Body of pancreas (tissue), 4 donors: ENCODE measurements around the gene CFL1. TPM values are rescaled to one million over a fixed set of nuclear protein-coding genes. Genes with fewer than 3 reads are reported as not detected.

Experiments used
- ATAC-seq: fragments of 150-250 bp; one replicate; pipeline ENCODE4 v1.9.1; 2016
- DNase-seq, 4 donors: peaks; one replicate each; pipeline ENCODE4 v3.0.0-alpha.2; 2019
- H3K27ac ChIP-seq, 4 donors: fragments of 200-600 bp; sonication (generic); 1 replicate in 3 of 4; 2 replicates in 1 of 4; pipeline versions ENCODE4 v1.5.1 to v1.6.1; 2016 to 2019; ENCODE audit warnings: mild to moderate bottlenecking in 1 of 4, mixed read lengths in 1 of 4, moderate library complexity in 1 of 4
- H3K27me3 ChIP-seq, 2 donors: fragments of 200-600 bp; sonication (generic); one replicate each; pipeline ENCODE4 v1.6.0; 2016; ENCODE audit warnings: mild to moderate bottlenecking in 1 of 2
- H3K36me3 ChIP-seq, 2 donors: fragments of 200-600 bp; sonication (generic); replicated peaks in 1 of 2; 2 replicates each; pipeline ENCODE4 v1.5.1; 2016; ENCODE audit warnings: low read depth in 2 of 2; ENCODE audit not compliant: insufficient read depth in 1 of 2
- H3K4me1 ChIP-seq: fragments of 200-600 bp; sonication (generic); one replicate; pipeline ENCODE4 v1.6.0; 2016
- H3K4me3 ChIP-seq, 2 donors: fragments of 200-600 bp; sonication (generic); 1 replicate in 1 of 2; 2 replicates in 1 of 2; pipeline ENCODE4 v1.5.1; 2016 to 2019
- H3K9me3 ChIP-seq, 3 donors: fragments of 200-600 bp; sonication (generic); 1 replicate in 2 of 3; 2 replicates in 1 of 3; pipeline ENCODE4 v1.5.1; 2016
- POLR2A ChIP-seq, 3 donors: fragments of 450-650 bp; IDR thresholded peaks; one replicate each; pipeline ENCODE4 v1.6.1; 2016; ENCODE audit warnings: antibody characterized with exemption in 3 of 3, mild to moderate bottlenecking in 2 of 3
- whole genome bisulfite sequencing, 2 donors: methylation state at CpG; one replicate each; pipeline ENCODE4 v1.1.5; 2017; 5-methylcytosine and 5-hydroxymethylcytosine counted together
- intact Hi-C: fragments of 100-400 bp; cut with DNase I; formaldehyde crosslinking; loops from one replicate; pipeline ENCODE4 v1.15.1; 2023
- total RNA-seq, 2 donors: library from RNA; depleted of rRNA; stranded (reverse); fragments of >200 nt; gene quantifications; one replicate each; pipeline ENCODE4 v1.1.0, GENCODE V29; 2016
- TF ChIP-seq, protein P1 (sequence below), 7 experiments: fragments of 450-650 bp in 4 of 7; fragments of 200-600 bp in 3 of 7; sonication (generic) in 3 of 7; IDR thresholded peaks; one replicate each; pipeline ENCODE4 v1.5.1; 2016 to 2019; ENCODE audit warnings: antibody characterized with exemption in 7 of 7

Gene CFL1
- total RNA-seq, 2 donors from 2014 or later = 190 to 412 TPM

DNA sequence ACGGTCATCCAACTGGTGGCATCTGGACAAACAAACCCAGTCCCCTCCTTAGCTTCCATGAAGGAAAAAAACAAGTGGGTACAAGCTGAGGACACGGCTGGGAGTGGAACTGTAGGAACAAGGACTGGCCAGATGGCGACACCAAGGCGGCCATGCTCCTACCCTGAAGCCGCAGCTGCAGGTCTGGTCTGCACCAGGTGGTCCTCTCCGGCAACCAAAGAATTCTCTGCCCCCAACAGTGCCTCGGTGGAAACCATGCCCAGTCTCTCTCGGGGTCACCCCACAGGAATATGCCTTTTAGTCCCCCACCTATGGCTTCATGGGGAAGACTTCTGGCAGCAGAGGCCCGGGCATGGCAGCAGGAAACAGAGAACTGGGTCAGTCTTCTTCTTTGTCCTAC, 48.5 kb downstream of the CFL1 start:
- WGBS, 2 donors = 72 to 78% methylated on average over 7 to 9 of the region's 9 CpGs
- Histone ChIP-seq H3K9me3 (no peaks in the 10 kb centered on the region), H3K4me1 (no peaks in the 10 kb centered on the region), H3K27ac (no peak overlapping the region), H3K4me3 (no peak overlapping the region), H3K27me3 (peaks cover 0 to 7% of the 10 kb centered on the region in 2 donors), H3K36me3 (no peaks in the 10 kb centered on the region)
- TF ChIP-seq, protein P1, sequence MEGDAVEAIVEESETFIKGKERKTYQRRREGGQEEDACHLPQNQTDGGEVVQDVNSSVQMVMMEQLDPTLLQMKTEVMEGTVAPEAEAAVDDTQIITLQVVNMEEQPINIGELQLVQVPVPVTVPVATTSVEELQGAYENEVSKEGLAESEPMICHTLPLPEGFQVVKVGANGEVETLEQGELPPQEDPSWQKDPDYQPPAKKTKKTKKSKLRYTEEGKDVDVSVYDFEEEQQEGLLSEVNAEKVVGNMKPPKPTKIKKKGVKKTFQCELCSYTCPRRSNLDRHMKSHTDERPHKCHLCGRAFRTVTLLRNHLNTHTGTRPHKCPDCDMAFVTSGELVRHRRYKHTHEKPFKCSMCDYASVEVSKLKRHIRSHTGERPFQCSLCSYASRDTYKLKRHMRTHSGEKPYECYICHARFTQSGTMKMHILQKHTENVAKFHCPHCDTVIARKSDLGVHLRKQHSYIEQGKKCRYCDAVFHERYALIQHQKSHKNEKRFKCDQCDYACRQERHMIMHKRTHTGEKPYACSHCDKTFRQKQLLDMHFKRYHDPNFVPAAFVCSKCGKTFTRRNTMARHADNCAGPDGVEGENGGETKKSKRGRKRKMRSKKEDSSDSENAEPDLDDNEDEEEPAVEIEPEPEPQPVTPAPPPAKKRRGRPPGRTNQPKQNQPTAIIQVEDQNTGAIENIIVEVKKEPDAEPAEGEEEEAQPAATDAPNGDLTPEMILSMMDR (IDR thresholded peaks at IDR 0.05) = no peak
- no peak for TF ChIP-seq POLR2A (IDR thresholded peaks at IDR 0.05)
- DNase-seq = no peak
- no peak for ATAC-seq
- intact Hi-C loops = no loop called here

DNA sequence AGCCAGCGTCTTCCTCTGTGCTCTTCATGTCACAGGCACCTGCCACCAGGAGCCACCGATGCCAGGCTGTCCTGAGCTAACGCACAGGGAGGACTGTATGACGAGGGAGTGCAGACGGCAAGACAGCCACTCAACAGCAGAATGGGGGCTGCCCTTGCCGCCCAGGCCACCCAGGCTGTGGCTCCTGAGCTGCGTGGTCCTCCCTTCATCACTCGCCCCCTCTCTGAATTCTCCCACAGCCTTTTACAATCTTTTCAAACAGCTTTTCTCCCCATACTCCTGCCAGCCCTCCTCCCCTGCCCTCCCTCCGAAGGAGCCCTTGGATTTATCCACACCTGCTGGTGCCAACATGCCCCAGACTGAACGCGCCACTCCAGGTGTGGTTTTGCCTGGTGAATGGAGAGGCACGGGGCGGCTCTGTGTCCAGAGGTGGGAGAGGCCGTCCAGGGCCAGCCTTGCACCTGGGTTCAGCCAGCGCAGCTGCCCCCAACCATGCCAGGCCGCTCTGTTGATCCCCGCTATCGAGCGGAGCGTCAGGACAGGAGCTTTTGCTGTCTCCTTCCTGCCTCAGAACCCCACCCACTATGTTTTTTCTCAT, 49.1 kb downstream of the CFL1 start:
- Histone ChIP-seq H3K27me3 (peaks cover 0 to 13% of the 10 kb centered on the region in 2 donors), H3K9me3 (no peaks in the 10 kb centered on the region), H3K4me3 (no peak overlapping the region), H3K27ac (no peak overlapping the region), H3K4me1 (no peaks in the 10 kb centered on the region), H3K36me3 (no peaks in the 10 kb centered on the region)
- peak; percentile 7 for ATAC-seq
- TF ChIP-seq POLR2A (IDR thresholded peaks at IDR 0.05) = no peak
- TF ChIP-seq, protein P1 (IDR thresholded peaks at IDR 0.05) = no peak
- 43 to 55% methylated on average over 20 of the region's 20 CpGs for WGBS, 2 donors
- DNase-seq = peak in 1 of 4 donors; percentile 49
- intact Hi-C loops = no loop called here

DNA sequence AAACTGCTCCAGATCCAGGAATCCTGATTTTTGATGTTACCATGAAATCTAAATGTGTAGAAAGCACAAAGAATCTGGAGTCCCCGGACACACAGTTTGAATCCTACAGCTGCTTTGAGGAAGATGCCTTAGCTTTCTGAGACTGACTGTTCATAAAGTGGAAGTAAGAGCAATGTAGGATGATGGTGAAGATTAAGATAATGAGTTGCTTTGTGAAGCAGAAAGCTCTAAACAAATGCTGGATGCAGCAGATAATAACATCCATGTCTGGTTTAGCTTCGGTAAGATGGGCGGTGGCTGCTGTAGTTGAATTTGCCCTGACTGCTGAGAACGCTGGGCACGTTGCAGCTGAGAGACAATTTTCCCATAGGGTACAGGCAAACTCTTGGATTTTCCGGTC, 51.0 kb downstream of the CFL1 start:
- WGBS, 2 donors = 57 to 61% methylated on average over 6 of the region's 6 CpGs

More for the DNA sequence above, 51.0 kb downstream of the CFL1 start:
- Histone ChIP-seq H3K4me3 (no peak overlapping the region), H3K36me3 (no peaks in the 10 kb centered on the region), H3K27me3 (peaks cover 0 to 20% of the 10 kb centered on the region in 2 donors), H3K9me3 (no peaks in the 10 kb centered on the region), H3K27ac (no peak overlapping the region), H3K4me1 (no peaks in the 10 kb centered on the region)
- DNase-seq (no peak), ATAC-seq (no peak)
- TF ChIP-seq POLR2A (IDR thresholded peaks at IDR 0.05) = no peak
- TF ChIP-seq, protein P1 (IDR thresholded peaks at IDR 0.05) = no peak
- intact Hi-C loops = no loop called here

Other genes with a start within 250 kb of the CFL1 start
- 10 to 100 TPM; 31.6 to 94.9 TPM for gene MAP3K11, start 244.0 kb downstream of the CFL1 start, total RNA-seq
- gene PCNX3, start 242.4 kb downstream of the CFL1 start, total RNA-seq = 10 to 100 TPM; 21.8 to 56.7 TPM
- gene SIPA1, start 220.1 kb downstream of the CFL1 start, total RNA-seq = 10 to 100 TPM; 23.6 to 29.3 TPM
- gene RELA, start 195.3 kb downstream of the CFL1 start, total RNA-seq = 10 to 100 TPM; 27.5 to 45.8 TPM
- gene KAT5, start 145.9 kb downstream of the CFL1 start, total RNA-seq = 10 to 100 TPM; 38.9 to 45.5 TPM
- 100 to 1,000 TPM in 1 of 2 donors, 10 to 100 TPM in 1; 45.4 to 112 TPM for gene RNASEH2C, start 137.4 kb downstream of the CFL1 start, total RNA-seq
- gene AP5B1, start 77.2 kb downstream of the CFL1 start, total RNA-seq = 10 to 100 TPM; 18.2 to 33.9 TPM
- gene OVOL1, start 71.1 kb downstream of the CFL1 start, total RNA-seq = 1 to 10 TPM in 1 of 2 donors, under 1 TPM in 1; 0.78 to 1.3 TPM
- gene SNX32, start 24.2 kb downstream of the CFL1 start, total RNA-seq = under 1 TPM in 1 of 2 donors, not detected in 1; 0.26 TPM
- gene MUS81, start 2.3 kb upstream of the CFL1 start, total RNA-seq = 10 to 100 TPM; 38.2 to 40.5 TPM
- 10 to 100 TPM; 16.2 to 25.4 TPM for gene EFEMP2, start 14.6 kb upstream of the CFL1 start, total RNA-seq
- under 1 TPM; 0.33 to 0.78 TPM for gene CTSW, start 21.7 kb upstream of the CFL1 start, total RNA-seq
- gene FIBP, start 30.3 kb upstream of the CFL1 start, total RNA-seq = 10 to 100 TPM; 40.2 to 49.5 TPM
- gene CCDC85B, start 32.5 kb upstream of the CFL1 start, total RNA-seq = 10 to 100 TPM; 49.8 to 54.5 TPM
- 10 to 100 TPM in 1 of 2 donors, under 1 TPM in 1; 0.52 to 17.8 TPM for gene FOSL1, start 42.2 kb upstream of the CFL1 start, total RNA-seq
- 10 to 100 TPM; 10.4 to 17.8 TPM for gene C11orf68, start 60.9 kb upstream of the CFL1 start, total RNA-seq
- 10 to 100 TPM; 29.6 to 91.6 TPM for gene DRAP1, start 61.2 kb upstream of the CFL1 start, total RNA-seq
- not detected for gene TSGA10IP, start 87.3 kb upstream of the CFL1 start, total RNA-seq
- gene SART1, start 103.6 kb upstream of the CFL1 start, total RNA-seq = 10 to 100 TPM; 27.5 to 60.6 TPM
- gene EIF1AD, start 144.0 kb upstream of the CFL1 start, total RNA-seq = 10 to 100 TPM in 1 of 2 donors, 1 to 10 TPM in 1; 7.8 to 28.0 TPM
- gene BANF1, start 144.3 kb upstream of the CFL1 start, total RNA-seq = 10 to 100 TPM; 44.4 to 62.3 TPM
- not detected for gene CST6, start 153.8 kb upstream of the CFL1 start, total RNA-seq
- gene CATSPER1, start 168.3 kb upstream of the CFL1 start, total RNA-seq = not detected
- gene GAL3ST3, start 191.0 kb upstream of the CFL1 start, total RNA-seq = 1 to 10 TPM in 1 of 2 donors, under 1 TPM in 1; 0.66 to 2.6 TPM
- 100 to 1,000 TPM; 112 to 255 TPM for gene SF3B2, start 194.2 kb upstream of the CFL1 start, total RNA-seq
- 10 to 100 TPM; 17.5 to 19.7 TPM for gene PACS1, start 212.1 kb upstream of the CFL1 start, total RNA-seq